SK-N-SH (cell line): ENCODE data around the gene LDHD. TPM values are rescaled to one million over a fixed set of nuclear protein-coding genes. Genes with fewer than 3 reads are reported as not detected.

ENCODE experiments used
- CTCF ChIA-PET: fragments of 300-600, 350-600 bp; formaldehyde crosslinking; extraction: SDS; loops from one replicate; lab custom pipeline; 2021; lab: Yijun Ruan, JAX
- POLR2A ChIA-PET: fragments of 350-600 bp; sonication (Branson Sonifier 250); formaldehyde crosslinking; extraction: SDS; loops from one replicate; lab custom pipeline; 2020; ENCODE audit warnings: antibody characterized with exemption, inconsistent platforms; lab: Yijun Ruan, JAX
- DNase-seq: peaks from one replicate; pipeline ENCODE4 v3.0.0; 2012
- H2AFZ ChIP-seq: fragments of 200-600 bp; sonication (generic); 2 replicates; pipeline ENCODE4 v1.8.1; 2016; ENCODE audit warnings: antibody characterized with exemption, mild to moderate bottlenecking, low read depth
- H3F3A ChIP-seq: fragments of 200-600 bp; sonication (generic); replicated peaks from 2 replicates; pipeline ENCODE3; 2016; ENCODE audit warnings: antibody characterized with exemption, mild to moderate bottlenecking; ENCODE audit not compliant: insufficient read depth
- H3K27ac ChIP-seq, 2 experiments: fragments of 200-500 bp in 1 of 2; fragments of 200-600 bp in 1 of 2; sonication (Bioruptor generic) in 1 of 2; sonication (generic), shearing (Covaris generic) in 1 of 2; 2 replicates each; pipeline versions ENCODE4 v1.5.1 to v1.6.1; 2014 to 2016; ENCODE audit warnings: low read depth in 2 of 2, inconsistent platforms in 1 of 2, low read length in 1 of 2, mild to moderate bottlenecking in 1 of 2, mixed read lengths in 1 of 2
- H3K27me3 ChIP-seq: fragments of 200-600 bp; sonication (generic), shearing (Covaris generic); 2 replicates; pipeline ENCODE4 v1.6.1; 2016; ENCODE audit warnings: mixed run types; ENCODE audit not compliant: insufficient read depth
- H3K36me3 ChIP-seq, 2 experiments: fragments of 200-500 bp in 1 of 2; fragments of 200-600 bp in 1 of 2; sonication (Bioruptor generic) in 1 of 2; sonication (generic) in 1 of 2; replicated peaks in 1 of 2; 2 replicates each; pipeline versions ENCODE3 to v1.5.1; 2014 to 2016; ENCODE audit warnings: low read length in 1 of 2, mild to moderate bottlenecking in 1 of 2; ENCODE audit not compliant: insufficient read depth in 2 of 2, control insufficient read depth in 1 of 2
- H3K4me1 ChIP-seq, 2 experiments: fragments of 200-500 bp in 1 of 2; fragments of 200-600 bp in 1 of 2; sonication (Bioruptor generic) in 1 of 2; sonication (generic), shearing (Covaris generic) in 1 of 2; 2 replicates each; pipeline versions ENCODE4 v1.5.1 to v1.6.1; 2014 to 2016; ENCODE audit warnings: low read depth in 1 of 2, low read length in 1 of 2, mixed run types in 1 of 2; ENCODE audit not compliant: insufficient read depth in 2 of 2, control insufficient read depth in 1 of 2
- H3K4me2 ChIP-seq: fragments of 200-600 bp; sonication (generic), shearing (Covaris generic); 2 replicates; pipeline ENCODE4 v1.6.1; 2017; ENCODE audit warnings: mixed run types
- H3K4me3 ChIP-seq, 2 experiments: fragments of 200-500 bp in 1 of 2; fragments of 200-600 bp in 1 of 2; sonication (Bioruptor generic) in 1 of 2; sonication (generic), shearing (Covaris generic) in 1 of 2; 2 replicates each; pipeline versions ENCODE4 v1.5.1 to v1.8.1; 2014 to 2016; ENCODE audit warnings: low read depth in 2 of 2, inconsistent platforms in 1 of 2, low read length in 1 of 2, mild to moderate bottlenecking in 1 of 2, mixed read lengths in 1 of 2, moderate library complexity in 1 of 2
- H3K79me2 ChIP-seq: fragments of 200-600 bp; sonication (generic); 2 replicates; pipeline ENCODE4 v1.8.1; 2017; ENCODE audit warnings: mild to moderate bottlenecking; ENCODE audit not compliant: insufficient read depth
- H3K9ac ChIP-seq: fragments of 200-600 bp; sonication (generic); 2 replicates; pipeline ENCODE4 v1.6.1; 2017; ENCODE audit warnings: mixed run types
- H3K9me2 ChIP-seq: fragments of 200-600 bp; sonication (generic); 2 replicates; pipeline ENCODE4 v1.6.1; 2017; ENCODE audit warnings: mixed run types
- H3K9me3 ChIP-seq: fragments of 200-600 bp; sonication (generic); 2 replicates; pipeline ENCODE4 v1.6.1; 2017; ENCODE audit warnings: mixed run types, mild to moderate bottlenecking, moderate library complexity
- H4K20me1 ChIP-seq: fragments of 200-600 bp; sonication (generic); 2 replicates; pipeline ENCODE4 v1.6.1; 2017; ENCODE audit warnings: mild to moderate bottlenecking, mixed run types; ENCODE audit not compliant: insufficient read depth
- CTCF ChIP-seq: fragments of 200-600 bp; sonication (generic); IDR thresholded peaks from 2 replicates; pipeline ENCODE4 v1.6.1; 2017; ENCODE audit warnings: antibody characterized with exemption, mild to moderate bottlenecking, moderate library complexity
- IRF3 ChIP-seq: fragments of 150-350 bp; IDR thresholded peaks from 2 replicates; pipeline ENCODE4 v1.6.1; 2016; ENCODE audit warnings: mild to moderate bottlenecking, low read depth, low read length
- RCOR1 ChIP-seq: fragments of 150-350 bp; IDR thresholded peaks from 2 replicates; pipeline ENCODE4 v1.6.1; 2017; ENCODE audit warnings: antibody characterized with exemption, low read length
- REST ChIP-seq: IDR thresholded peaks from 2 replicates; pipeline ENCODE4 v1.6.1; 2012; ENCODE audit warnings: mild to moderate bottlenecking, low read depth, low read length, moderate library complexity
- WGBS: methylation state at CpG from one replicate; pipeline ENCODE4 v1.1.6; 2017; ENCODE audit warnings: low lambda C conversion rate; 5-methylcytosine and 5-hydroxymethylcytosine counted together
- polyA plus RNA-seq, 3 experiments: library from polyadenylated mRNA; depleted of rRNA; stranded (reverse); fragments of >200 nt; gene quantifications; 2 replicates each; pipeline ENCODE4 v1.2.3, GENCODE V29; 2012

The LDHD gene
- polyA plus RNA-seq, 1 of the 3 experiments (the other 2 are of a cell fraction), result 0.53 TPM

GRCh38 chr16:75097191-75097761 lies 19.3 kb downstream of the LDHD start:
- Histone ChIP-seq H3F3A (no peaks in the 10 kb centered on the region), H3K4me1 (peaks cover 17 to 27% of the 10 kb centered on the region in 2 experiments; a peak in 3 of 4 replicates), H3K9me3 (no peaks in the 10 kb centered on the region), H3K27ac (no peak overlapping the region), H3K79me2 (peaks cover 13% of the 10 kb centered on the region; the same call in 1 of the 2 replicates), H3K4me2 (no peak overlapping the region), H3K27me3 (no peaks in the 10 kb centered on the region), H3K9me2 (no peaks in the 10 kb centered on the region), H4K20me1 (peaks cover 14% of the 10 kb centered on the region), H2AFZ (no peak overlapping the region), H3K36me3 (no peaks in the 10 kb centered on the region), H3K4me3 (no peak overlapping the region), H3K9ac (no peak overlapping the region)
- DNase-seq, result no peak
- ChIA-PET POLR2A (no interaction called here), CTCF (interaction anchor here (0.8 to 8.7 kb wide), 5 partner anchors 8 to 235 kb away, joined by 3 to 56 read pairs (median 4); no protein-coding TSS in a partner anchor)
- TF ChIP-seq IRF3 (no peak), REST (peak; percentile 81)
- WGBS, result 94% methylated on average over 10 of the region's 10 CpGs

GRCh38 chr16:75096656-75097055 lies 19.9 kb downstream of the LDHD start:
- H3F3A ChIP-seq, result peaks cover 3% of the 10 kb centered on the region
- peaks cover 17 to 27% of the 10 kb centered on the region in 2 experiments; a peak in 3 of 4 replicates for H3K4me1 ChIP-seq
- ChIA-PET CTCF (interaction anchor here (0.8 to 8.7 kb wide), 4 partner anchors 8 to 98 kb away, joined by 3 to 56 read pairs (median 4); no protein-coding TSS in a partner anchor), POLR2A (no interaction called here)
- TF ChIP-seq RCOR1 (no peak), CTCF (peak; percentile 40)
- no peak overlapping the region for H3K4me3 ChIP-seq
- no peaks in the 10 kb centered on the region for H3K27me3 ChIP-seq
- no peaks in the 10 kb centered on the region for H3K36me3 ChIP-seq
- H3K79me2 ChIP-seq, result peaks cover 13% of the 10 kb centered on the region; the same call in 1 of the 2 replicates
- no peak overlapping the region for H2AFZ ChIP-seq
- peak; percentile 44 for DNase-seq
- no peaks in the 10 kb centered on the region for H3K9me3 ChIP-seq
- H4K20me1 ChIP-seq, result peaks cover 13% of the 10 kb centered on the region
- H3K4me2 ChIP-seq, result no peak overlapping the region
- H3K27ac ChIP-seq, result no peak overlapping the region
- H3K9me2 ChIP-seq, result no peaks in the 10 kb centered on the region
- no peak overlapping the region for H3K9ac ChIP-seq
- 94% methylated on average over 6 of the region's 6 CpGs for WGBS
